OCI-LY7 (cell line): ENCODE data around the gene ERVK3-1. TPM values are rescaled to one million over a fixed set of nuclear protein-coding genes. Genes with fewer than 3 reads are reported as not detected.

Experiments
- BruUV-seq: library from RNA; stranded (reverse); fragments of 400-500 nt; replicated peaks from 2 replicates; lab custom pipeline; 2021; lab: Mats Ljungman, UMichigan
- CTCF ChIA-PET: fragments of 300-600 bp; sonication (Branson Sonifier 250); formaldehyde crosslinking; loops from one replicate; lab custom pipeline; 2022; ENCODE audit warnings: antibody characterized with exemption; ENCODE audit not compliant: unreplicated experiment; lab: Charles Lee
- POLR2A ChIA-PET: fragments of 300-600 bp; sonication (Branson Sonifier 250); formaldehyde crosslinking; loops from one replicate; lab custom pipeline; 2022; ENCODE audit warnings: antibody characterized with exemption; lab: Charles Lee
- DNase-seq: peaks from one replicate; pipeline ENCODE4 v3.0.0-alpha.2; 2015; ENCODE audit warnings: low spot score
- H2AFZ ChIP-seq: fragments of 200-600 bp; sonication (generic), shearing (Covaris generic); 2 replicates; pipeline ENCODE4 v1.6.1; 2014; ENCODE audit warnings: mild to moderate bottlenecking, antibody characterized with exemption, low read length, moderate library complexity
- H3K27ac ChIP-seq: fragments of 200-600 bp; sonication (generic); 2 replicates; pipeline ENCODE4 v1.5.1; 2014; ENCODE audit warnings: mixed run types, low read depth, mild to moderate bottlenecking, moderate library complexity, low read length, inconsistent platforms; ENCODE audit not compliant: poor library complexity, severe bottlenecking
- H3K36me3 ChIP-seq: fragments of 200-600 bp; sonication (generic); 2 replicates; pipeline ENCODE4 v1.6.1; 2014; ENCODE audit warnings: mild to moderate bottlenecking, antibody characterized with exemption, low read length, moderate library complexity, mixed read lengths; ENCODE audit not compliant: insufficient read depth
- H3K4me1 ChIP-seq: fragments of 200-600 bp; sonication (generic); 2 replicates; pipeline ENCODE4 v1.5.1; 2014; ENCODE audit warnings: mild to moderate bottlenecking, low read length; ENCODE audit not compliant: insufficient read depth, poor library complexity, severe bottlenecking
- H3K4me2 ChIP-seq: fragments of 200-600 bp; sonication (generic); 2 replicates; pipeline ENCODE4 v1.6.1; 2014; ENCODE audit warnings: mild to moderate bottlenecking, low read length
- H3K4me3 ChIP-seq: fragments of 200-600 bp; sonication (generic); 2 replicates; pipeline ENCODE4 v1.5.1; 2014; ENCODE audit warnings: mild to moderate bottlenecking, low read depth, low read length; ENCODE audit not compliant: poor library complexity, severe bottlenecking
- H3K79me2 ChIP-seq: fragments of 200-600 bp; sonication (generic); 2 replicates; pipeline ENCODE4 v1.6.1; 2016; ENCODE audit warnings: low read depth, mild to moderate bottlenecking, low read length, moderate library complexity, mixed read lengths; ENCODE audit not compliant: insufficient read depth
- H3K9me2 ChIP-seq: fragments of 200-600 bp; sonication (generic); 2 replicates; pipeline ENCODE4 v1.6.1; 2016; ENCODE audit warnings: mild to moderate bottlenecking, low read length, mixed read lengths; ENCODE audit not compliant: insufficient read depth
- H3K9me3 ChIP-seq: fragments of 200-600 bp; sonication (generic); 2 replicates; pipeline ENCODE4 v1.6.1; 2014; ENCODE audit warnings: mild to moderate bottlenecking, mixed run types, low read length, mixed read lengths
- H4K20me1 ChIP-seq: fragments of 200-600 bp; sonication (generic); 2 replicates; pipeline ENCODE4 v1.6.1; 2014; ENCODE audit warnings: mild to moderate bottlenecking, antibody characterized with exemption, low read length, moderate library complexity, mixed read lengths; ENCODE audit not compliant: insufficient read depth
- CTCF ChIP-seq: fragments of 200-600 bp; sonication (generic); conservative IDR thresholded peaks from 2 replicates; pipeline ENCODE4 v1.5.1; 2014; ENCODE audit warnings: mild to moderate bottlenecking, antibody characterized with exemption, low read length, moderate library complexity, mixed read lengths
- EZH2phosphoT487 ChIP-seq: fragments of 200-600 bp; sonication (generic); IDR thresholded peaks from 2 replicates; pipeline ENCODE4 v1.6.1; 2018; ENCODE audit warnings: low read depth, borderline replicate concordance, mild to moderate bottlenecking, mixed run types, antibody characterized with exemption, low read length, moderate library complexity, mixed read lengths
- intact Hi-C: fragments of 100-400 bp; cut with micrococcal nuclease; formaldehyde crosslinking; loops from one replicate; pipeline ENCODE4 v1.10.0; 2022; ENCODE audit not compliant: unreplicated experiment
- total RNA-seq, 2 experiments: library from RNA; depleted of rRNA in 1 of 2; stranded (reverse); fragments of >200 nt in 1 of 2; shearing (Covaris generic) in 1 of 2; gene quantifications; 2 replicates each; pipeline ENCODE4 v1.2.3, GENCODE V29; 2014 to 2022

Gene ERVK3-1
- total RNA-seq, 2 experiments from 2014 or later, result 48.1 to 61.7 TPM

DNA sequence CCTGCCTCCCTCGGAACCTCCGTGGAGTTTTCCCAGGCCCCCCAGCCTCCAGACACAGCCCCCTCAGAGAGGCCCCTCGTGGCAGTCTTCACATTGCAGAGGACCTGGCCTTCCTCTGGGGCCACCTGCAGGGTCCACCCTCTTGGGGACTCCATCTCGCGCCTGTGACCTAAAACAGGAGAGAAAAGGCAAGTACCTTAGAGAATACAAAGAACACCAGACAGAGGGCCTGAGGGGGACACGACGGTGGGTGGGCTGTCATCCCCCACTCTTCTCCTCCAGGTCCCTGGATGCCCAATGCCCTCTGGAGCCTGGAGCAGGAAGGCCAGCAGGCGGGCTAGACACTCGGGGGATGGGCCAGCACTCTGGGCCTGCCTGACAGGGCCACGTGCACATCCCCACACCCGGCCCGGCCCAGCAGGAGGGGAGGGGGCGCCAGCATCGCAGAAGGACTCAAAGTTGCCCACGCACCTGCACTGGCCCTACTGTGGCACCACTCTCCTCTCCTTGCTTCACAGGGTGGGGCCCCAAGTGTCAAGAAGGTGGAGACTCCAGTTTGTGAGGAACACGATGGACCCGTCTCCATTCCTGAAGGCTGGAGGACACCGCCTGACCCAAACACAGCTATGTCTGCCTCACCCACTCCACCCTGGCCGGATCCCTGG lies 52.4 kb downstream of the ERVK3-1 start:
- no peak overlapping the region for H3K4me3 ChIP-seq
- ChIA-PET POLR2A (no interaction called here), CTCF (no interaction called here)
- H3K9me3 ChIP-seq, result no peaks in the 10 kb centered on the region
- no peaks in the 10 kb centered on the region for H4K20me1 ChIP-seq
- intact Hi-C loops, result no loop called here
- H3K79me2 ChIP-seq, result no peaks in the 10 kb centered on the region
- H3K36me3 ChIP-seq, result peaks cover 5% of the 10 kb centered on the region; the same call in 1 of the 2 replicates
- H3K27ac ChIP-seq, result no peak overlapping the region
- H2AFZ ChIP-seq, result no peak overlapping the region
- H3K4me2 ChIP-seq, result no peak overlapping the region
- TF ChIP-seq EZH2phosphoT487 (no peak), CTCF (no peak)
- no TSS peak for BruUV-seq
- no peaks in the 10 kb centered on the region for H3K9me2 ChIP-seq
- DNase-seq, result no peak
- H3K4me1 ChIP-seq, result peaks cover 8% of the 10 kb centered on the region

- Histone ChIP-seq H3K4me2 (peak overlapping the region; percentile 72), H4K20me1 (no peaks in the 10 kb centered on the region), H3K27ac (peak overlapping the region; percentile 41), H3K4me3 (peak overlapping the region; percentile 75), H2AFZ (peak overlapping the region; percentile 77), H3K4me1 (peaks cover 18% of the 10 kb centered on the region), H3K79me2 (no peaks in the 10 kb centered on the region), H3K36me3 (no peaks in the 10 kb centered on the region), H3K9me2 (no peaks in the 10 kb centered on the region), H3K9me3 (no peaks in the 10 kb centered on the region)
- BruUV-seq, result no TSS peak
- POLR2A ChIA-PET, result interaction anchor here (1.3 to 3.0 kb wide), 4 partner anchors 11 to 18 kb away, joined by 4 to 21 read pairs (median 5); no protein-coding TSS in a partner anchor
- no peak for TF ChIP-seq EZH2phosphoT487
- TF ChIP-seq CTCF, result no peak
- CTCF ChIA-PET, result no interaction called here
- intact Hi-C loops, result loop anchor here (1.0 kb wide), 2 partner anchors 19 to 157 kb away; partner anchors contain the start of genes ZBTB45 and ZNF837
- DNase-seq, result no peak
Measured at GRCh38 chr19:58361900-58362271, 56.7 kb downstream of the ERVK3-1 start.
